GM23338 (cell line): ENCODE data around the gene DDX39A. TPM values are rescaled to one million over a fixed set of nuclear protein-coding genes. Genes with fewer than 3 reads are reported as not detected.

Experiments used
- ATAC-seq: fragments of 200-7000 bp; cut with Tn5 transposase; 3 replicates; pipeline ENCODE4 v1.9.1; 2020
- DNase-seq: peaks from one replicate; pipeline ENCODE4 v3.0.0-alpha.2; 2015; ENCODE audit warnings: low spot score
- H2AFZ ChIP-seq: fragments of 200-600 bp; sonication (generic); 2 replicates; pipeline ENCODE4 v1.8.0; 2016; ENCODE audit warnings: antibody characterized with exemption, mild to moderate bottlenecking, moderate library complexity
- H3F3A ChIP-seq: fragments of 200-600 bp; sonication (generic); replicated peaks from 2 replicates; pipeline ENCODE4 v1.8.0; 2017; ENCODE audit warnings: antibody characterized with exemption, mixed run types, low read depth
- H3K27ac ChIP-seq: fragments of 200-600 bp; sonication (generic); 2 replicates; pipeline ENCODE4 v1.6.1; 2016; ENCODE audit warnings: low read depth
- H3K27me3 ChIP-seq: fragments of 200-600 bp; sonication (generic); 2 replicates; pipeline ENCODE4 v1.8.0; 2016; ENCODE audit warnings: mild to moderate bottlenecking, mixed run types, moderate library complexity; ENCODE audit not compliant: insufficient read depth
- H3K36me3 ChIP-seq: fragments of 200-600 bp; sonication (generic); 2 replicates; pipeline ENCODE4 v1.8.0; 2016; ENCODE audit warnings: mild to moderate bottlenecking; ENCODE audit not compliant: insufficient read depth
- H3K4me1 ChIP-seq: fragments of 200-600 bp; sonication (generic); 2 replicates; pipeline ENCODE4 v1.8.0; 2016; ENCODE audit warnings: mild to moderate bottlenecking, moderate library complexity; ENCODE audit not compliant: insufficient read depth
- H3K4me2 ChIP-seq: fragments of 200-600 bp; sonication (generic); 2 replicates; pipeline ENCODE4 v1.7.1; 2017; ENCODE audit warnings: mixed run types
- H3K4me3 ChIP-seq: fragments of 200-600 bp; sonication (generic); 2 replicates; pipeline ENCODE4 v1.6.1; 2016; ENCODE audit warnings: mixed run types
- H3K79me2 ChIP-seq: fragments of 200-600 bp; sonication (generic); replicated peaks from 2 replicates; pipeline ENCODE4 v1.8.0; 2017; ENCODE audit warnings: mild to moderate bottlenecking; ENCODE audit not compliant: insufficient read depth
- H3K9me2 ChIP-seq: fragments of 200-600 bp; sonication (generic); 2 replicates; pipeline ENCODE4 v1.8.0; 2017; ENCODE audit not compliant: insufficient read depth
- H4K20me1 ChIP-seq: fragments of 200-600 bp; sonication (generic); replicated peaks from 2 replicates; pipeline ENCODE4 v1.8.0; 2017; ENCODE audit warnings: mild to moderate bottlenecking; ENCODE audit not compliant: insufficient read depth
- H3K27ac Mint-ChIP-seq: 2 replicates; pipeline ENCODE4 v1.8.0; 2020; ENCODE audit warnings: inconsistent platforms, mild to moderate bottlenecking, moderate library complexity, mixed read lengths
- H3K27me3 Mint-ChIP-seq: 3 replicates; pipeline ENCODE4 v1.8.0; 2022; ENCODE audit warnings: low read depth, mild to moderate bottlenecking, moderate library complexity, mixed read lengths, inconsistent platforms; ENCODE audit not compliant: insufficient read depth, poor library complexity
- H3K36me3 Mint-ChIP-seq: 3 replicates; pipeline ENCODE4 v1.8.0; 2021; ENCODE audit warnings: low read depth, mild to moderate bottlenecking, inconsistent platforms, moderate library complexity, mixed read lengths
- H3K4me1 Mint-ChIP-seq: 3 replicates; pipeline ENCODE4 v1.8.0; 2020; ENCODE audit warnings: mild to moderate bottlenecking, inconsistent platforms, mixed read lengths
- H3K4me3 Mint-ChIP-seq: 3 replicates; pipeline ENCODE4 v1.8.0; 2021; ENCODE audit warnings: moderate library complexity, mild to moderate bottlenecking, inconsistent platforms, mixed read lengths
- H3K9me3 Mint-ChIP-seq: 3 replicates; pipeline ENCODE4 v1.8.0; 2020; ENCODE audit warnings: moderate library complexity, mild to moderate bottlenecking, inconsistent platforms, mixed read lengths
- CTCF ChIP-seq, 2 experiments: fragments of 200-600 bp in 1 of 2; sonication (generic) in 1 of 2; conservative IDR thresholded peaks; 2 replicates each; pipeline versions ENCODE4 v1.5.1 to v1.6.1; 2016 to 2017; ENCODE audit warnings: antibody characterized with exemption in 2 of 2, low read depth in 2 of 2, mild to moderate bottlenecking in 2 of 2, moderate library complexity in 1 of 2
- EZH2phosphoT487 ChIP-seq: fragments of 200-600 bp; sonication (generic); IDR thresholded peaks from one replicate; pipeline ENCODE4 v1.8.1; 2018; ENCODE audit warnings: antibody characterized with exemption; ENCODE audit not compliant: unreplicated experiment
- JUNB ChIP-seq: IDR thresholded peaks from one replicate; pipeline ENCODE4 v1.6.1; 2016; ENCODE audit warnings: antibody characterized with exemption; ENCODE audit not compliant: unreplicated experiment
- NANOG ChIP-seq: IDR thresholded peaks from 2 replicates; pipeline ENCODE4 v1.6.1; 2016; ENCODE audit warnings: antibody characterized with exemption, borderline replicate concordance
- REST ChIP-seq: IDR thresholded peaks from one replicate; pipeline ENCODE4 v1.6.1; 2018; ENCODE audit warnings: antibody characterized with exemption; ENCODE audit not compliant: unreplicated experiment
- STAT1 ChIP-seq: IDR thresholded peaks from one replicate; pipeline ENCODE4 v1.6.1; 2016; ENCODE audit warnings: antibody characterized with exemption; ENCODE audit not compliant: unreplicated experiment
- ZNF114 ChIP-seq: fragments of 250-450 bp; sonication (Bioruptor Pico); IDR thresholded peaks from 2 replicates; pipeline ENCODE4 v1.5.0; 2020; ENCODE audit warnings: mild to moderate bottlenecking, moderate library complexity
- polyA plus RNA-seq: library from polyadenylated mRNA; unstranded; fragments of >200 nt; fragmentation: Nextera tagmentation; extraction: Ambion mirVana; gene quantifications from 2 replicates; pipeline ENCODE4 v1.2.1, GENCODE V29; 2016
- total RNA-seq: library from RNA; depleted of rRNA; stranded (reverse); fragments of >200 nt; shearing (Covaris generic); gene quantifications from 2 replicates; pipeline ENCODE4 v1.2.3, GENCODE V29; 2014
- TF ChIP-seq, protein P1 (sequence below): IDR thresholded peaks from 2 replicates; pipeline ENCODE4 v1.6.1; 2016; ENCODE audit warnings: antibody characterized with exemption

DDX39A gene
- total and polyA plus RNA-seq, 2 experiments from 2014 or later: 195 to 196 TPM

DNA sequence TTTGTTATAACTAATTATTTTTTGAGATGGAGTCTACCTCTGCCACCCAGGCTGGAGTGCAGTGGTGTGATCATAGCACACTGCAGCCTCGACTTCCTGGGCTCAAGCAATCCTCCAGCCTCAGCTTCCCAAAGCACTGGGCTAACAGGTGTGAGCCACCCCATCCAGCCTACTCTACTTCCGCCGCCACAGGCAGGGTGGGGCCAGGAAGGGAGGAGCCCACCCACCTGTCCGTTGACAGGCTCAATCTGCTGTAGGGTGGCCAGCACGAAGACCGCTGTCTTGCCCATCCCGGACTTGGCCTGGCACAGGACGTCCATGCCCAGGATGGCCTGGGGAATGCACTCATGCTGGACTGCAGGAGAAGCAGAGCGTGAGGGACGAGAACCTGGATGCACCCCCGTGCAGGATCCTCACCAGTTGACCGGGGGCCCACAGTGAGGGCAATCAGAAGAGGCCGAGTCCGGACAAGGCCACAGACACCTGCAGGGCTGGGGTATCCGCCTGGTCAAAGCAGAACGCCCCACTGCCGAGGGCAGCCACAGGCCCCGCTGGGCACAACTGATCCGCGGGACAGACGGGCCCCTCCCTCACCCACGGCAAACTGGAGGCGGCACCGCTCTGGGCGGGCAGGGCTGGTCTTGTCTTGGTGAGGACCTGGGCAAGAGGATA, 6.7 kb downstream of the DDX39A start:
- no peak overlapping the region for H3K4me3 ChIP-seq
- Mint-ChIP-seq H3K27ac (no peak overlapping the region), H3K36me3 (peaks cover 73% of the 10 kb centered on the region), H3K9me3 (no peaks in the 10 kb centered on the region; the same call in 2 of the 3 replicates), H3K4me1 (peaks cover 29% of the 10 kb centered on the region), H3K4me3 (no peak overlapping the region), H3K27me3 (peaks cover 2% of the 10 kb centered on the region)
- no peak overlapping the region for H2AFZ ChIP-seq
- H3K9me2 ChIP-seq: no peaks in the 10 kb centered on the region
- H3K27ac ChIP-seq: no peak overlapping the region
- no peaks in the 10 kb centered on the region for H3K27me3 ChIP-seq
- H3K79me2 ChIP-seq: peaks cover 60% of the 10 kb centered on the region
- TF ChIP-seq JUNB (no peak), ZNF114 (no peak), NANOG (no peak)
- ATAC-seq (no peak), DNase-seq (no peak)
- no peak overlapping the region for H3K4me2 ChIP-seq
- H4K20me1 ChIP-seq: peaks cover 49% of the 10 kb centered on the region
- H3F3A ChIP-seq: 0 out of 2 replicates have a peak, but pooled peaks cover 18% of the 10 kb centered on the region
- peaks cover 31% of the 10 kb centered on the region for H3K36me3 ChIP-seq
- peaks cover 9% of the 10 kb centered on the region for H3K4me1 ChIP-seq

DNA sequence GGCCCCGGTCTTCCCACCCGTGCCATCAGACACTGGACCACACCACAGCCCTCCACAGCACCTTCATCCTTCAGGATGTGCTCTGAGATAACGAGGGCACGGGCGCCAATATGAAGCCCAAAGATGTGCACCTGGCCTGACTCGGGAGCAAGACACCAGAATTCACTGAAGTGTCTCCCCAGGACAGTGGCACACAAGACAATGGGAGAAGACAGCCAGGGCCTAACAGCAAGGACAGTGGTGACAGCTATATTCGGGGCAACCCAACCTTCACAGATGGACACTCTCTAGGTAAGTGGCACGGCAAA, 7.2 kb downstream of the DDX39A start:
- Mint-ChIP-seq H3K36me3 (peaks cover 75% of the 10 kb centered on the region), H3K4me3 (no peak overlapping the region), H3K27ac (no peak overlapping the region), H3K9me3 (no peaks in the 10 kb centered on the region; the same call in 2 of the 3 replicates), H3K4me1 (peaks cover 28% of the 10 kb centered on the region), H3K27me3 (peaks cover 2% of the 10 kb centered on the region)
- H3K27ac ChIP-seq: no peak overlapping the region; the same call in 1 of the 2 replicates
- H3K4me3 ChIP-seq: no peak overlapping the region
- no peaks in the 10 kb centered on the region for H3K27me3 ChIP-seq
- TF ChIP-seq, protein P1, sequence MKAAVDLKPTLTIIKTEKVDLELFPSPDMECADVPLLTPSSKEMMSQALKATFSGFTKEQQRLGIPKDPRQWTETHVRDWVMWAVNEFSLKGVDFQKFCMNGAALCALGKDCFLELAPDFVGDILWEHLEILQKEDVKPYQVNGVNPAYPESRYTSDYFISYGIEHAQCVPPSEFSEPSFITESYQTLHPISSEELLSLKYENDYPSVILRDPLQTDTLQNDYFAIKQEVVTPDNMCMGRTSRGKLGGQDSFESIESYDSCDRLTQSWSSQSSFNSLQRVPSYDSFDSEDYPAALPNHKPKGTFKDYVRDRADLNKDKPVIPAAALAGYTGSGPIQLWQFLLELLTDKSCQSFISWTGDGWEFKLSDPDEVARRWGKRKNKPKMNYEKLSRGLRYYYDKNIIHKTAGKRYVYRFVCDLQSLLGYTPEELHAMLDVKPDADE: no peak
- no peak for TF ChIP-seq JUNB
- no peak for TF ChIP-seq NANOG
- no peak overlapping the region for H3K4me2 ChIP-seq
- ATAC-seq (no peak), DNase-seq (no peak)
- peaks cover 45% of the 10 kb centered on the region for H4K20me1 ChIP-seq
- H2AFZ ChIP-seq: no peak overlapping the region
- peaks cover 34% of the 10 kb centered on the region for H3K36me3 ChIP-seq
- H3K4me1 ChIP-seq: peaks cover 7% of the 10 kb centered on the region; the same call in 1 of the 2 replicates
- no peaks in the 10 kb centered on the region for H3K9me2 ChIP-seq
- peaks cover 21% of the 10 kb centered on the region; the same call in 1 of the 2 replicates for H3F3A ChIP-seq
- H3K79me2 ChIP-seq: peaks cover 54% of the 10 kb centered on the region

GRCh38 chr19:14411161-14411937, 7.8 kb downstream of the DDX39A start:
- peaks cover 26% of the 10 kb centered on the region; the same call in 1 of the 2 replicates for H3F3A ChIP-seq
- no peak overlapping the region for H3K4me3 ChIP-seq
- H3K27ac Mint-ChIP-seq: no peak overlapping the region
- no peaks in the 10 kb centered on the region; the same call in 2 of the 3 replicates for H3K9me3 Mint-ChIP-seq
- H3K27me3 ChIP-seq: no peaks in the 10 kb centered on the region
- no peak for ATAC-seq
- no peak overlapping the region for H2AFZ ChIP-seq
- no peak overlapping the region for H3K4me2 ChIP-seq
- H3K4me1 ChIP-seq: peaks cover 10% of the 10 kb centered on the region; the same call in 1 of the 2 replicates
- H3K36me3 ChIP-seq: peaks cover 34% of the 10 kb centered on the region
- no peak overlapping the region; the same call in 1 of the 2 replicates for H3K27ac ChIP-seq
- H3K27me3 Mint-ChIP-seq: peaks cover 4% of the 10 kb centered on the region
- H3K4me1 Mint-ChIP-seq: peaks cover 28% of the 10 kb centered on the region
- no peaks in the 10 kb centered on the region for H3K9me2 ChIP-seq
- peaks cover 41% of the 10 kb centered on the region for H4K20me1 ChIP-seq
- no peak overlapping the region for H3K4me3 Mint-ChIP-seq
- DNase-seq: no peak
- peaks cover 75% of the 10 kb centered on the region for H3K36me3 Mint-ChIP-seq
- peaks cover 49% of the 10 kb centered on the region for H3K79me2 ChIP-seq
- no peak for TF ChIP-seq STAT1
- no peak for TF ChIP-seq EZH2phosphoT487
- TF ChIP-seq CTCF (conservative IDR thresholded peaks at IDR 0.05; ENCODE audit: low read depth in 2 of 2): no peak
- TF ChIP-seq REST: no peak
- TF ChIP-seq, protein P1: no peak
